GM19438 (cell line): ENCODE data around the gene GRPR.

ENCODE experiments used
- ATAC-seq: cut with Tn5 transposase; IDR thresholded peaks from one replicate; pipeline ENCODE4 v1.9.1; 2021; ENCODE audit warnings: low read depth; ENCODE audit not compliant: unreplicated experiment

Gene GRPR

DNA sequence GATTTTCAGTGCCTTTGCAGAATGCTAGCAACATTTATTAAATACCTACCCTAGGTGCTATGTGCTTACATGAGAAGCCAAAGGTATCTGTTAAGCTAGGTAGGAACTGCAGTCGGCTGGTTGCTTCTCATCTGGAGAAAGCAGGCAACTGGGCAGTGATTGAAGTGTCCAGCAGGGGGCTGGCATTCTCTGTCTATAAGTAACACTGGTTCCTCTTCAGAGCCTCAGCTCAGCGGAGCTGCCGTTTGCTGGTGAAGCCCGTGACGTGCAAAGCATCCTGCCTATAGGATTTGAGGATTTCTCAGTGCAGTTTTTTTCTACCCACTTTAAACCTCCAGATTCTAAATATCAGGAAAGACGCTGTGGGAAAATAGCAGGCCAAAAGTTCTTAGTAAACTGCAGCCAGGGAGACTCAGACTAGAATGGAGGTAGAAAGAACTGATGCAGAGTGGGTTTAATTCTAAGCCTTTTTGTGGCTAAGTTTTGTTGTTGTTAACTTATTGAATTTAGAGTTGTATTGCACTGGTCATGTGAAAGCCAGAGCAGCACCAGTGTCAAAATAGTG is at the start of gene GRPR:
Gene GRPR (plus strand): TSS at position 344 of the 565 bp plus-strand sequence. CDS start 389 bp downstream, outside the sequence.
- peak; percentile 49 for ATAC-seq

DNA sequence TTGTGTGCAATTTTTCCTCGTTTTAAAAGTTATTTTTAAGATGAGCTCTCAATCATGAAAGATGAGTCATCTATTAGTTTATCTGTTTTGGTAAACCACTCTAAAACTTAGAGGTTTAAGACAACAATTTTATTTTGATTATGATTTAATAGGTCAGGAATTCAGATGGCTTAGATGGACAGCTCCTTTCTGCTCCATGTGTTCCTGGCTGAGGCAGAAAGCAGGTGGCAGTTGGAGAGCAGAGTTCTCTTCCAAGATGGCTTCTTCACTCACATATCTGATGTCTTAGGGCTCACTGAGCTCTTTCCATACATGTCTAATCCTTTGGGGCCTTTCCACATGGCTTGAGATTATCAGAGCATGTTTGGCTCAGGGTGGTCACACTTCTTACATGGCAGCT is 48.3 kb upstream of the GRPR start:
- no peak for ATAC-seq

GRCh38 chrX:16076834-16077233 is 46.5 kb upstream of the GRPR start:
- no peak for ATAC-seq

GRCh38 chrX:16077811-16078210 is 45.6 kb upstream of the GRPR start:
- no peak for ATAC-seq

- no peak for ATAC-seq
These were observed 42.0 kb upstream of the GRPR start for GRCh38 chrX:16081357-16081756.

GRCh38 chrX:16082470-16083085 is 40.8 kb upstream of the GRPR start:
- ATAC-seq, result no peak

DNA sequence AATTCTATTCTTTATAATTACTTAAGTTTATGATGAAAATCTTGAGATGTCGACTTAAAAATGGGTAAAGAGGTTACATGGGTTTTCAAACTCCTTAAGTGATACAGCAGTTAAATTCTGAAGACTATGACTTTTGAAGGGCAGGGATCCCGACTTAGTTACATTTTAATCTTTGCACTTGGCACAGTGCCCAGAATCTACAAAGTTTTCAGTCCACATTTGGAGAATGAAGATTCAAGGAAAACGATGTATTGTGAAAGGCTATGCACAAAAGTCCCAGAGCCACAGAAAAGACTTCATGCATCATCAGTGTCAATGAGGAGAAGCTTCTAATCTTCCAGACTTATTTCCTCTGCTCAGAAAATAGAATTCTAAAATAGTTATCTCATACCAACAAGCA is 36.3 kb upstream of the GRPR start:
- ATAC-seq, result no peak

DNA sequence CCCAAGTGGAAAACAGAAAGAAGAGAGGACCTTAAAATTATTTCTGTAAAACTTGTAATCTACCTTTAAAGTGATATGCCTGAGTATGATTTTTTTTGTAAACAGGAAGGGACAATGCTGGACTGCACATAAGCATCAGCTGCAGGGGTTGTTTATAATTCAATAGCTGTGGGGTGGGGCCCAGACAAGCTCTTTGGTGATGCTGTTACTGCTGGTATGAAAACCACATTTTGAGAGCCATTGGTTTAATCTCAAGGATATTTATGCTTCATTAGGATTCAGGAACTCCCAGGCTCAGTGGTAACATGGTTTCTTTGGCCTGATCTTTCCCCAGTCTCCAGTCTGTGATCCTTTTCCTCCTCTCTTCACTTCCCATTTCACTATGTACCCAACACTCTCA is 34.3 kb upstream of the GRPR start:
- ATAC-seq, result no peak

DNA sequence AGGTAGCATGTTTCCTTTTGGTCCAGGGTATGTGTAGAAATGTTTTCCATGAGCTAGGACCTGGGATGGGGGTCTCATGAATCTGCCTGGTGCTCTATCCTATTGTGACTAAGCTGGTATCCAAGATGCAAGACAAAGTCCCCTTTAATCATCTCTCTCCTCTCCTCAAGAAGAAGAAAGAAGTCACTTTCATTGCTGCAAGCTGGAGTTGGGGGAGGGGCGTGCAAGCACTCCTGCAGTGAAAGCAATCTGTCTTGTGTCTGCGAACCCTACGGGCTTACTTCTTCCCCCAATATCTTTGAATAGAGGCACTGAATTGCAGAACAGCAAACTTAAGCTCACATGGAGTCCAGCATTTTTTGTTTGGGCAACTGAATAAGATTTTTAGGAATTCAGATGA is 27.2 kb upstream of the GRPR start:
- no peak for ATAC-seq

- no peak for ATAC-seq
These were observed 22.7 kb upstream of the GRPR start for GRCh38 chrX:16100673-16101072.

DNA sequence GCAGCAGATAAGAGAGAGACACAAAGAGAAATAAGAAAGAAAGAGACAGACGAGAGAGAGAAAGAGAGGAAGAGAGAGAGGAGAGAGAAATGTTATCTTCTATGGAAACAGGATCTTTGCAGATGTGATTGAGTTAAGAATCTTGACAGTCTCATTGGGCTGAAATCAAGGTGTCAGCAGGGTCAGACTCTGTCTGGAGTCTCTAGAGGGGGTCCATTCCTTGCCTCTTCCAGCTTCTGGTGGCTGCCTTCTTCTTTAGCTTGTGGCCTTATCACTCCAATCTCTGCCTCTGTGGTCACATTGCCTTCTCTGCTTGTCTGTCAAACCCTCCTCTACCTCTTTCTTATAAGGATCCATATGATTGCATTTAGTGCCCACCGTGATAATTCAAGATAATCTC is 21.8 kb upstream of the GRPR start:
- no peak for ATAC-seq

DNA sequence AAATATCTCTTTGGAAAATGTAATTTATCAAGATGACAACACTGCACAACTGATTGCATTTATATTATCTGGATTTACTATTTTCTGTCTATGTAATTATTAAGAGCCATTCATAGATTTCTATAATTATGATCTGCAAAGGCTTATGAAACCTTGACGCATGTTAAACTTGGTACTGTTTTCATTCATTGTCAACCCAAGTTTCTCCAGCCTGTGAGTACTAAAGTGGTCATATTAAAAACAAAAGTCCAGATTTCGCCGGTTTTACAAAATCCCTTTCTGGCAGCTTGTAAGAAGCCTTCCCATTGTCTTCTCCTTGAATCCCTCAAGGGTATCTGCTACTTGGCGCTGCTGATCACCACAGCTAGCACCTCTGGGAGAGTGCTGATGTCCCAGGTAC is 19.7 kb upstream of the GRPR start:
- no peak for ATAC-seq

GRCh38 chrX:16112428-16112827 is 10.9 kb upstream of the GRPR start:
- no peak for ATAC-seq

DNA sequence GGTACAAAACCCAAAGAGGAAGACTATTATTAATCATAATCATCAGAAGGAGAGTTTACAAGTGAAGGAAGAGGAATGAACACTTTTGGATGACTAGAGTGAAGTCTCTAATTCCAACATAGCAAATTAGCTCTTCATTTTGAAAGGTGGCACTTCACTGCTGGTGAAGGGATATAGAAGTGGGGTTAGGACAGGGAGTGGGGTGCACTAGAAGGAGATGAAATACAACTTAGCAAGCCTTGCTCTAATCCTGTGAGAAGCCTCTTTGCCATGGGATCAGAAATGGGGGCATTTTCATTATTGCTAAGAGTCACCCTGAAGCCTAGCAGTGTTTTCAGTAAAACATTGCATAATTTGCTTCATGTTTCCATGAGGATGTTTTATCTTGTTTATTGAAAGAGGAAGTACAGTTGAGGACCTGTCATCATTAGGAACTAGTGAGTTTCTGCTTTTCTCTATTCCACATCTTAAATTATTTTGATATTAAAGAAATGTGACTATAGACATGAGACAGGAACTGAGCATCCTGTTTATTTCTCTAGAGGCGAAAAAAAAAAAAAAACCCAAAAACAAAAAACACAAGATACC is 9.3 kb upstream of the GRPR start:
- ATAC-seq, result no peak

GRCh38 chrX:16114611-16115010 is 8.8 kb upstream of the GRPR start:
- no peak for ATAC-seq

GRCh38 chrX:16119353-16120220 is 3.8 kb upstream of the GRPR start:
- ATAC-seq, result peak; percentile 86

DNA sequence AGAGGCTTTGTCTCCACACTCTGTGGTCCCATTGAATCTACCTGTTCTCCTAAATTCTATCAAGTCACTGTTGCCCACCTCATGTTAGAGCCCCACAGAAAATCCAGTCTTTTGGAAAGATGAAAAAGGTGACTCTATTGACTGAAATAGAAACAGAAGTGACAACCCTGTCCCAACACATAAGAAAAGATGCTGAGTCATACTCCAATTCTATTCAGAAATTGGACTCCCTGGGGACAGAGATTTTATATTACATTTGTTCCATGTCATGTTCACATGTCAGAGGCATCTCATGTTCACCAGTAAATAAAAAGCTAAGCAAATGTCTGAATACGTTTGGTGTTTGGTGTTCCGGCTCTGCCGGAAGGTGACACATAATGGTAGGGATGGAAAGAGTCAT is 2.9 kb upstream of the GRPR start:
- ATAC-seq, result no peak

GRCh38 chrX:16124201-16124600 is 836 bp downstream of the GRPR start:
- no peak for ATAC-seq

DNA sequence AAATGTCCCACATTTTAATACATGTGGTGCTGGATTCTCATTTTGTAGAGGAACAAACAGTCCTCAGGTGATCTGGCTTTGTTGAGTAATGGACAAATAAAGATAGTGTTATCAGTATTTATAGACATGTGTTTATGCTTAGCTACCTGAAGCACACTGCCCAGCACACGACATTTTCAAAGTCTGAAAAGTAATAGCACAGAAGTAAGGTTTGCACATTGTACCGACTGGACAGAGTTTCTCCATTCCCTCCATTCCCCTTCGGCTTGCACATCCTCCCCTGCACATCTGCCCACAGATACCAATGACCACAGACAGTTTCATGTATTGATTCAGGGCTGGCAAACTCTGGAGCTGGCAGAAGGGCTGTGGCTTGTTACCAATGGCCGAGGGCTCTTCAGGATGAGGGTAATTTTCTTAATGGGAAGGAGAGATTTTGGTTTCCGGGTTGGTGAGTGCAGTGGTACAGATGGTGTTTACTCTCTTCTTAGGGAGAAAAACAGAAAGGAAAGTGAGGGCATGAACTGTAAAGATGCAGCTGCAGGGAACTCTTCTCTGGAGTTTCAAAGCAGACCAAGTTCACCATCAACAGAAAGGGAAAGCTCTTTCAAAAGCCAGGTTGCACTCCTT is 2.3 kb downstream of the GRPR start:
- no peak for ATAC-seq

- no peak for ATAC-seq
These were observed 7.3 kb downstream of the GRPR start for GRCh38 chrX:16130707-16131106.

- ATAC-seq, result no peak
These were observed 11.6 kb downstream of the GRPR start for GRCh38 chrX:16134936-16135335.
